ENCODE measurements around the gene NT5C1B.

DNA sequence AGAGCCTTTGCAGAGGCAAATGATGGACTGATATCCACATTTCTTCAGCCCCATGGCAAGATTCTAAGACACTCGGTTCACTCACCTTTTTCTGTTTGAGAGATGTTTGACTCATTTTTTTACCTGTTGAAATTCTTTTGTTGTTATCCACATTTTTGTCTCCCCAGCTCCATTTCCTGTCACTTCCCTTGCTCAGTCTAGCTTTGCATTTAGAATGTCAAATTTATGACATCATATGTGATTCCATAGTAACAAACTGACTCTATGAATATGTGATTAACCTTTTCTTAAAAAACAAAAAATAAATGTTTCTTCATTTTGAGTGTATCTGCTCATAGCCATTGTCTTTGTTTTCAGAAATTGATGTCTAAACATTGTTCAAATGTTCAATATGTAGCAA lies at the start of gene NT5C1B:
- TF ChIP-seq, protein P1, sequence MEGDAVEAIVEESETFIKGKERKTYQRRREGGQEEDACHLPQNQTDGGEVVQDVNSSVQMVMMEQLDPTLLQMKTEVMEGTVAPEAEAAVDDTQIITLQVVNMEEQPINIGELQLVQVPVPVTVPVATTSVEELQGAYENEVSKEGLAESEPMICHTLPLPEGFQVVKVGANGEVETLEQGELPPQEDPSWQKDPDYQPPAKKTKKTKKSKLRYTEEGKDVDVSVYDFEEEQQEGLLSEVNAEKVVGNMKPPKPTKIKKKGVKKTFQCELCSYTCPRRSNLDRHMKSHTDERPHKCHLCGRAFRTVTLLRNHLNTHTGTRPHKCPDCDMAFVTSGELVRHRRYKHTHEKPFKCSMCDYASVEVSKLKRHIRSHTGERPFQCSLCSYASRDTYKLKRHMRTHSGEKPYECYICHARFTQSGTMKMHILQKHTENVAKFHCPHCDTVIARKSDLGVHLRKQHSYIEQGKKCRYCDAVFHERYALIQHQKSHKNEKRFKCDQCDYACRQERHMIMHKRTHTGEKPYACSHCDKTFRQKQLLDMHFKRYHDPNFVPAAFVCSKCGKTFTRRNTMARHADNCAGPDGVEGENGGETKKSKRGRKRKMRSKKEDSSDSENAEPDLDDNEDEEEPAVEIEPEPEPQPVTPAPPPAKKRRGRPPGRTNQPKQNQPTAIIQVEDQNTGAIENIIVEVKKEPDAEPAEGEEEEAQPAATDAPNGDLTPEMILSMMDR (conservative IDR thresholded peaks at IDR 0.05; ENCODE audit: low read depth in 2 of 2) = no peak
- TF ChIP-seq STAT1 (IDR thresholded peaks at IDR 0.05; ENCODE audit: unreplicated experiment) = no peak
- no peak for TF ChIP-seq EZH2phosphoT487 (IDR thresholded peaks at IDR 0.05; ENCODE audit: unreplicated experiment)
- TF ChIP-seq EZH2 (IDR thresholded peaks at IDR 0.05; ENCODE audit: low read depth, unreplicated experiment) = no peak
- TF ChIP-seq, protein P2, sequence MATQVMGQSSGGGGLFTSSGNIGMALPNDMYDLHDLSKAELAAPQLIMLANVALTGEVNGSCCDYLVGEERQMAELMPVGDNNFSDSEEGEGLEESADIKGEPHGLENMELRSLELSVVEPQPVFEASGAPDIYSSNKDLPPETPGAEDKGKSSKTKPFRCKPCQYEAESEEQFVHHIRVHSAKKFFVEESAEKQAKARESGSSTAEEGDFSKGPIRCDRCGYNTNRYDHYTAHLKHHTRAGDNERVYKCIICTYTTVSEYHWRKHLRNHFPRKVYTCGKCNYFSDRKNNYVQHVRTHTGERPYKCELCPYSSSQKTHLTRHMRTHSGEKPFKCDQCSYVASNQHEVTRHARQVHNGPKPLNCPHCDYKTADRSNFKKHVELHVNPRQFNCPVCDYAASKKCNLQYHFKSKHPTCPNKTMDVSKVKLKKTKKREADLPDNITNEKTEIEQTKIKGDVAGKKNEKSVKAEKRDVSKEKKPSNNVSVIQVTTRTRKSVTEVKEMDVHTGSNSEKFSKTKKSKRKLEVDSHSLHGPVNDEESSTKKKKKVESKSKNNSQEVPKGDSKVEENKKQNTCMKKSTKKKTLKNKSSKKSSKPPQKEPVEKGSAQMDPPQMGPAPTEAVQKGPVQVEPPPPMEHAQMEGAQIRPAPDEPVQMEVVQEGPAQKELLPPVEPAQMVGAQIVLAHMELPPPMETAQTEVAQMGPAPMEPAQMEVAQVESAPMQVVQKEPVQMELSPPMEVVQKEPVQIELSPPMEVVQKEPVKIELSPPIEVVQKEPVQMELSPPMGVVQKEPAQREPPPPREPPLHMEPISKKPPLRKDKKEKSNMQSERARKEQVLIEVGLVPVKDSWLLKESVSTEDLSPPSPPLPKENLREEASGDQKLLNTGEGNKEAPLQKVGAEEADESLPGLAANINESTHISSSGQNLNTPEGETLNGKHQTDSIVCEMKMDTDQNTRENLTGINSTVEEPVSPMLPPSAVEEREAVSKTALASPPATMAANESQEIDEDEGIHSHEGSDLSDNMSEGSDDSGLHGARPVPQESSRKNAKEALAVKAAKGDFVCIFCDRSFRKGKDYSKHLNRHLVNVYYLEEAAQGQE (IDR thresholded peaks at IDR 0.05; ENCODE audit: unreplicated experiment) = no peak
- TF ChIP-seq POLR2AphosphoS5 (IDR thresholded peaks at IDR 0.05; ENCODE audit: low read depth) = no peak
- TF ChIP-seq, protein P3, sequence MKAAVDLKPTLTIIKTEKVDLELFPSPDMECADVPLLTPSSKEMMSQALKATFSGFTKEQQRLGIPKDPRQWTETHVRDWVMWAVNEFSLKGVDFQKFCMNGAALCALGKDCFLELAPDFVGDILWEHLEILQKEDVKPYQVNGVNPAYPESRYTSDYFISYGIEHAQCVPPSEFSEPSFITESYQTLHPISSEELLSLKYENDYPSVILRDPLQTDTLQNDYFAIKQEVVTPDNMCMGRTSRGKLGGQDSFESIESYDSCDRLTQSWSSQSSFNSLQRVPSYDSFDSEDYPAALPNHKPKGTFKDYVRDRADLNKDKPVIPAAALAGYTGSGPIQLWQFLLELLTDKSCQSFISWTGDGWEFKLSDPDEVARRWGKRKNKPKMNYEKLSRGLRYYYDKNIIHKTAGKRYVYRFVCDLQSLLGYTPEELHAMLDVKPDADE (IDR thresholded peaks at IDR 0.05) = no peak
- TF ChIP-seq ZNF114 (CRISPR knock-in tag; IDR thresholded peaks at IDR 0.05) = no peak
- TF ChIP-seq, protein P4, sequence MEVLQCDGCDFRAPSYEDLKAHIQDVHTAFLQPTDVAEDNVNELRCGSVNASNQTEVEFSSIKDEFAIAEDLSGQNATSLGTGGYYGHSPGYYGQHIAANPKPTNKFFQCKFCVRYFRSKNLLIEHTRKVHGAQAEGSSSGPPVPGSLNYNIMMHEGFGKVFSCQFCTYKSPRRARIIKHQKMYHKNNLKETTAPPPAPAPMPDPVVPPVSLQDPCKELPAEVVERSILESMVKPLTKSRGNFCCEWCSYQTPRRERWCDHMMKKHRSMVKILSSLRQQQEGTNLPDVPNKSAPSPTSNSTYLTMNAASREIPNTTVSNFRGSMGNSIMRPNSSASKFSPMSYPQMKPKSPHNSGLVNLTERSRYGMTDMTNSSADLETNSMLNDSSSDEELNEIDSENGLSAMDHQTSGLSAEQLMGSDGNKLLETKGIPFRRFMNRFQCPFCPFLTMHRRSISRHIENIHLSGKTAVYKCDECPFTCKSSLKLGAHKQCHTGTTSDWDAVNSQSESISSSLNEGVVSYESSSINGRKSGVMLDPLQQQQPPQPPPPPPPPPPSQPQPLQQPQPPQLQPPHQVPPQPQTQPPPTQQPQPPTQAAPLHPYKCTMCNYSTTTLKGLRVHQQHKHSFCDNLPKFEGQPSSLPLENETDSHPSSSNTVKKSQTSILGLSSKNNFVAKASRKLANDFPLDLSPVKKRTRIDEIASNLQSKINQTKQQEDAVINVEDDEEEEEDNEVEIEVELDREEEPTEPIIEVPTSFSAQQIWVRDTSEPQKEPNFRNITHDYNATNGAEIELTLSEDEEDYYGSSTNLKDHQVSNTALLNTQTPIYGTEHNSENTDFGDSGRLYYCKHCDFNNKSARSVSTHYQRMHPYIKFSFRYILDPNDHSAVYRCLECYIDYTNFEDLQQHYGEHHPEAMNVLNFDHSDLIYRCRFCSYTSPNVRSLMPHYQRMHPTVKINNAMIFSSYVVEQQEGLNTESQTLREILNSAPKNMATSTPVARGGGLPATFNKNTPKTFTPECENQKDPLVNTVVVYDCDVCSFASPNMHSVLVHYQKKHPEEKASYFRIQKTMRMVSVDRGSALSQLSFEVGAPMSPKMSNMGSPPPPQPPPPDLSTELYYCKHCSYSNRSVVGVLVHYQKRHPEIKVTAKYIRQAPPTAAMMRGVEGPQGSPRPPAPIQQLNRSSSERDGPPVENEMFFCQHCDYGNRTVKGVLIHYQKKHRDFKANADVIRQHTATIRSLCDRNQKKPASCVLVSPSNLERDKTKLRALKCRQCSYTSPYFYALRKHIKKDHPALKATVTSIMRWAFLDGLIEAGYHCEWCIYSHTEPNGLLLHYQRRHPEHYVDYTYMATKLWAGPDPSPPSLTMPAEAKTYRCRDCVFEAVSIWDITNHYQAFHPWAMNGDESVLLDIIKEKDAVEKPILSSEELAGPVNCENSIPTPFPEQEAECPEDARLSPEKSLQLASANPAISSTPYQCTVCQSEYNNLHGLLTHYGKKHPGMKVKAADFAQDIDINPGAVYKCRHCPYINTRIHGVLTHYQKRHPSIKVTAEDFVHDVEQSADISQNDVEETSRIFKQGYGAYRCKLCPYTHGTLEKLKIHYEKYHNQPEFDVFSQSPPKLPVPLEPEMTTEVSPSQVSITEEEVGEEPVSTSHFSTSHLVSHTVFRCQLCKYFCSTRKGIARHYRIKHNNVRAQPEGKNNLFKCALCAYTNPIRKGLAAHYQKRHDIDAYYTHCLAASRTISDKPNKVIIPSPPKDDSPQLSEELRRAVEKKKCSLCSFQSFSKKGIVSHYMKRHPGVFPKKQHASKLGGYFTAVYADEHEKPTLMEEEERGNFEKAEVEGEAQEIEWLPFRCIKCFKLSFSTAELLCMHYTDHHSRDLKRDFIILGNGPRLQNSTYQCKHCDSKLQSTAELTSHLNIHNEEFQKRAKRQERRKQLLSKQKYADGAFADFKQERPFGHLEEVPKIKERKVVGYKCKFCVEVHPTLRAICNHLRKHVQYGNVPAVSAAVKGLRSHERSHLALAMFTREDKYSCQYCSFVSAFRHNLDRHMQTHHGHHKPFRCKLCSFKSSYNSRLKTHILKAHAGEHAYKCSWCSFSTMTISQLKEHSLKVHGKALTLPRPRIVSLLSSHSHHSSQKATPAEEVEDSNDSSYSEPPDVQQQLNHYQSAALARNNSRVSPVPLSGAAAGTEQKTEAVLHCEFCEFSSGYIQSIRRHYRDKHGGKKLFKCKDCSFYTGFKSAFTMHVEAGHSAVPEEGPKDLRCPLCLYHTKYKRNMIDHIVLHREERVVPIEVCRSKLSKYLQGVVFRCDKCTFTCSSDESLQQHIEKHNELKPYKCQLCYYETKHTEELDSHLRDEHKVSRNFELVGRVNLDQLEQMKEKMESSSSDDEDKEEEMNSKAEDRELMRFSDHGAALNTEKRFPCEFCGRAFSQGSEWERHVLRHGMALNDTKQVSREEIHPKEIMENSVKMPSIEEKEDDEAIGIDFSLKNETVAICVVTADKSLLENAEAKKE (CRISPR knock-in tag; IDR thresholded peaks at IDR 0.05) = no peak
